Spleen (tissue), 7 donors: Measurements from ENCODE around the gene APOL4.
"Not testable (repeated sequence)": the region's sequence is repeated elsewhere in the genome, so short reads cannot be mapped to it uniquely, and the experiment has no call there.

ENCODE experiments used
- POLR2A ChIP-seq, 3 donors: fragments of 450-650 bp; IDR thresholded peaks; one replicate each; pipeline ENCODE4 v1.5.1; 2017; ENCODE audit warnings: antibody characterized with exemption in 3 of 3, mild to moderate bottlenecking in 1 of 3
- POLR2AphosphoS5 ChIP-seq, 3 donors: sonication (generic); formaldehyde crosslinking; IDR thresholded peaks; one replicate each; pipeline ENCODE4 v1.5.1; 2017; ENCODE audit warnings: antibody characterized with exemption in 3 of 3
- TF ChIP-seq, protein P1 (sequence below), 11 experiments: fragments of 200-600 bp in 7 of 11; fragments of 450-650 bp in 4 of 11; sonication (generic) in 4 of 11; IDR thresholded peaks in 8 of 11; conservative IDR thresholded peaks in 3 of 11; 1 replicate in 7 of 11; 2 replicates in 4 of 11; pipeline versions ENCODE4 v1.4.0 to v1.8.0; 2016 to 2021; ENCODE audit warnings: antibody characterized with exemption in 11 of 11, inconsistent platforms in 4 of 11, mild to moderate bottlenecking in 1 of 11
- donor health status: DM: no; HTN: no; CAD: no; lungs with moderate emphysema.
- donor health status: DM: no; HTN: no; CAD: no.
- donor health status: DM: no; HTN: no; CAD: no.

DNA sequence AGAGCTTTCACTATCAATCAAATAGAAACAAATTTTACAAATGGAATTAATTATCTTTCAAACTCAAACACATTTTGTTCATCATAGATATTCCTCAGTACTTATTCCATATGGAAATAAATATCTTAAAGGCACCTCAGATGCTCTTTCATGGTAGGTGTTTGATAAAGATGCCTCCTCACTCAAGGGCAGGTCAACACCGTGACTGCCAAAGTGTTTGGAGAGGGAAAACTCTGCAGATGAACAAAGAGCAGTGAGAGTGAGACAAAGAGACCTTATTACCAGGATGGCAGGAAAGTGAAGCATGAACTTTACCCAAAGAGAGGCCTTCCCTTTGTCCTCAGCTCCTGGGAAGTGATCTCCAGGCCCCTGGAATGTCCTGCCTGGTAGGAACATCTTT, 26.8 kb upstream of the APOL4 start:
- TF ChIP-seq, protein P1, sequence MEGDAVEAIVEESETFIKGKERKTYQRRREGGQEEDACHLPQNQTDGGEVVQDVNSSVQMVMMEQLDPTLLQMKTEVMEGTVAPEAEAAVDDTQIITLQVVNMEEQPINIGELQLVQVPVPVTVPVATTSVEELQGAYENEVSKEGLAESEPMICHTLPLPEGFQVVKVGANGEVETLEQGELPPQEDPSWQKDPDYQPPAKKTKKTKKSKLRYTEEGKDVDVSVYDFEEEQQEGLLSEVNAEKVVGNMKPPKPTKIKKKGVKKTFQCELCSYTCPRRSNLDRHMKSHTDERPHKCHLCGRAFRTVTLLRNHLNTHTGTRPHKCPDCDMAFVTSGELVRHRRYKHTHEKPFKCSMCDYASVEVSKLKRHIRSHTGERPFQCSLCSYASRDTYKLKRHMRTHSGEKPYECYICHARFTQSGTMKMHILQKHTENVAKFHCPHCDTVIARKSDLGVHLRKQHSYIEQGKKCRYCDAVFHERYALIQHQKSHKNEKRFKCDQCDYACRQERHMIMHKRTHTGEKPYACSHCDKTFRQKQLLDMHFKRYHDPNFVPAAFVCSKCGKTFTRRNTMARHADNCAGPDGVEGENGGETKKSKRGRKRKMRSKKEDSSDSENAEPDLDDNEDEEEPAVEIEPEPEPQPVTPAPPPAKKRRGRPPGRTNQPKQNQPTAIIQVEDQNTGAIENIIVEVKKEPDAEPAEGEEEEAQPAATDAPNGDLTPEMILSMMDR (IDR thresholded peaks at IDR 0.05 in 8 of 11, conservative IDR thresholded peaks at IDR 0.05 in 3 of 11) = not testable (repeated sequence)
- not testable (repeated sequence) for TF ChIP-seq POLR2A, POLR2AphosphoS5 (IDR thresholded peaks at IDR 0.05)
